Fibroblast of gingiva (primary cell): Measurements from ENCODE around the gene KCNK15.

Experiments used
- DNase-seq: peaks from one replicate; pipeline ENCODE4 v3.0.0-alpha.2; 2011; ENCODE audit warnings: low read depth

Gene KCNK15

DNA sequence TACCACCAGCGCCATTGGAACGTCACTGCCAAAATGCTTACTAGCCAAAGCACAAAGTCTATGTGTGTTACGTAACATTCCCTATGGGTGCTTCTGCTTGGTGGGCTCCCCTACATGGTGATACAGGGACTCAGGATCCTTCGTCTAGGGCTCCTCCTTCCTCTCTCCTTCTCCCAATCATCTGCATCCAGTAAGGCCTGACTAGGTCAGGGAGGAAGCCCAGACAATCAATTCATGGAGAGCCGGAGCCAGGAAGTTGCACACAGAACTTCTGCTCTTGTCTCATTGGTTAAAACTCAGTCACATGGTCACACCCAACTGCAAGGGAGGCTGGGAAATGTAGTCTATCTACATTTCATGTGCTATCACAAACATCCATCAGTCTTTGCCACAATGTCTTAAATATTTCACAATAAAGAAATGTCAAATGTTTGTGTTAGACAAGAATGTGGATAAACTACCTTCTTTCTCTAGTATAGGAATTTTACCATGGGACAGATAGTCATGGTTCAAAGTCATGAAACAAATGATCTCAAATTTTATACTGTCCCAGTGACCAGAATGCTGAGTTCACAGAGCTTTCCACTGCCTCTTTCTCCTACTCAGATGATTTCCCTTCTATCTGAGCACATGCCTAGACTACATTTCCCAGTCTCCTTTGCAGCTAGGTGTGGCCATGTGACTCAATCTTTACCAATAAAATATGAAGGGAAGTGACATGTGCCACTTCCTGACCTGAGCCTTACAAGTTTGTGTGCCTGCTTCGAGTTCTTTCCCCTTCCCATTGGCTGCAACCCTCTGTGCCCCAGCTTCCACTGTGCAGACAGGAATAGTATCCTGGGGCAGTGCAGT lies 9.3 kb upstream of the KCNK15 start:
- DNase-seq, result peak; percentile 83

DNA sequence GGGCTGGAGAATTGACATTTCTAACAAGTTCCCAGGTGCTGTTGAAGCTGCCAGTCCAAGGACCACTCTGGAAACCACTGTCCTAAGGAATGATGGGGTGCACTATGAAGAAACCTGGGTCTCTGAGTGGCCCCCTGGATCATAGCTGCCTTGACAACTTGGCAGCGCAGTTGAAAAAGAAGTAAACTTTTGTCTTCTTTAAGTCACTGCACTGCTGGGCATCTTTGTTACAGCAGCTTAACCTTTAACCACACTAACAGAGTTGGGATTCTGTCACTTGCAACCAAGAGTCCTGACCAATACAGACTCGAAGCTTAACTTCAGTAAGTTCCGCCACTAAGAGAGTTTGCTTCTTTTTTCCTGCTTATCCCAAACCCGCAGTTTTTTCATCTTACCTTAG lies 8.5 kb upstream of the KCNK15 start:
- no peak for DNase-seq

DNA sequence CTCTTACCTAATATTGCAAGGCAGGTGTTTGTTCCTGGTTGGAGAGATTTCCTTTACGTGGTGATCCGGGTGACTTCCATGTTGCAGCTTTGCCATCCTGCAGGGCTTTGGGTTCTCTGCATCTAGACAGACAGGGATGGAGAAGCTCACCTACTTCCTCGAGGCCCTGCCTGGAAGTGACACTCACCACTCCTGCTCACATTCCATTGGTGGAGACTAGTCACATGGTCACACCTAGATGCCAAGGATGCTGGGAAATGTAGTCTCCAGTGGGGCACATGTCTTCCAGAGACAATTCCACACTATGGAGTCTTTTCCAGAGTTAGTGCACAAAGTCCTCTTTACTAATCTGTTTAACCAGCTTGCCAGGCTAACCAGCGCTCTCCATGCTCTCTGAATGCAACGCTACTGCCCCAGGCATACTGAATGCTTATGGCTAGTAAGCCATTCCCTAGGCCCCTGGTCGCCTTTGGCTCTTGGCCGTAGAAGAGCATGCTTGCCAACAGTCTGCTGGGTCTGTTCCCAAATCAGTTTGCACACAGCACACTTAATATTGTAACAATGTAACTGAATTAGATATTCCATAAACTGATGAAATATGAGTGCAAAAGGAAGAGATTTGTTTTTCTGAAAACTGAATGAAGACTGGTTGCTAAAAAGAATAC lies 6.7 kb upstream of the KCNK15 start:
- DNase-seq, result peak; percentile 63

DNA sequence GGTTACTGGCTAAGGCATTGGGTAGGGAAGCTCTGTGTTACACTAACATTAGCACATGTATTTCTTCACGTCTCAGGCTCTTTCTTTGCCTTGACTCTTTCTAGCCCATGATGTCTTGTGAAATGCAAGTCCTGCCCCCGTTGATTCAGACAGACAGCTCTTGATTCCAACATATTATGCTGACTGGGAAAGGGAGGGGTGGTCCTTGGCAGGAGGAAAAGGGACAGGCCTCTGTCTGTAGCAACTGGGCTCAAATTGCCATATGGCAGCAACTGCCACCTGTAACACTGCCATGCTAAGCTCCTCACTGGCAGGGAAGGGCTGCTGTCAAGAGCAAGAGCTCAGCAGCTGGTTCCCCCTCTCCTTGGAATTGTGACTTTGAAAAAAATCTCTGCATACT lies 5.7 kb upstream of the KCNK15 start:
- DNase-seq, result no peak

DNA sequence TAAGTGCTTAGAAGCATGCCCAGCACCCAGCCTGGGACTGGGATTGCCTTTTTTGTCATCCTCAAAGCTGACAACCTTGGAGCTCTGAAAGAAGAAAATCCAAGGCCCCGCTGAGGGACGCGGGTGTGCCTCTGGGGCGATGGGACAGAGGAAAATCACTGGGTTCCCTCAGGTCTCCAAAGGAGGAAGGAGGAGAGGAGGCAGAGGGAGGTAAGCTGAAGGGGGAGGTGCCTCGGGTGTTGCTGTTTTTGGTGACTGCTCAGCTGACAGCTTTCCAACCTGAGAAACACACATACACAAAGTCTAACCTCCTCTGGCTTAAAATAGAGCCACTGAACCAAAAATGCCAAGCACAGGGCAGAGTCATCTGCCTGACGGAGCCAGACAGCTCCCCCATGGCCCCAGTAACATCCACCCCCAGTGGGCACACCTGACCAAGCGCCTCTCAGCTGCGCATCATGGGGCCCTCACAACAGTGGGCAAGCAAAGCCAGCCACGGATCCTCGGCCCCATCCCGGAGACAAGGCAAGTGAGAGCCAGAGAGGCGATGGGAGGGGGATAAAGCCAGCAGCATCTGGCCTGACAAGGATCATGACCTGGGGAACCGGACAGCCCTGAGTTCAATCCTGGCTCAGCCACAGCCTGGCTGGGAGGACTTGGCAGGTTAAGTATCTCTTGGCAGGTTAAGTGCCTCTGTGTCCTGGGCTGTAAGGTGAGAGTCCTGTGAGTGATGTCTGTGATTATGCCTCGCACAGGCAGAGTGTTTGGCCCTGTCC lies 3.2 kb upstream of the KCNK15 start:
- no peak for DNase-seq

DNA sequence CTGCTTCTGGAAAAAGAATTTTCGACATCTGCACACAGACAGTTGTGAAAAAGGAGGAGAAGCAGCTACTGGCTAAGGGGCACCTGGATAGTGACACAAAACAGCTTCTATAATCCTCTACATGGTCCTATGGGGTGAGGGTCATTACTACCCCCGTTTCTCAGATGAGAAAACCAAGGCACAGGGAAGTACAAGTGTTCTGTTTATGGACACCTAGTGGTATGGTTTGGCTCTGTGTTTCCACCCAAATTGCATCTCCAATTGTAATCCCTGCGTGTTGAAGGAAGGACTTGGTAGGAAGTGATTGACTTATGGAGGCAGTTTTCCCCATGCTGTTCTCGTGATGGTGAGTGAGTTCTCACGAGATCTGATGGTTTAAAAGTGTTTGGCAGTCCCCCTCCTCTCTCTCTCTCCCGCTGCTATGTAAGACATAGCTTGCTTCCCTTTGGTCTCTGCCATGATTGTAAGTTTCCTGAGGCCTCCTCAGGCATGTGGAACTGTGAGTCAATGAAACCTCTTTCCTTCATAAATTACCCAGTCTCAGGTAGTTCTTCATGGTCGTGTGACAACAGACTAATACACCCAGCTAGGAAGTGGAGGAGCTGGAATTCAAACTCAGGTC lies 2.5 kb upstream of the KCNK15 start:
- no peak for DNase-seq

DNA sequence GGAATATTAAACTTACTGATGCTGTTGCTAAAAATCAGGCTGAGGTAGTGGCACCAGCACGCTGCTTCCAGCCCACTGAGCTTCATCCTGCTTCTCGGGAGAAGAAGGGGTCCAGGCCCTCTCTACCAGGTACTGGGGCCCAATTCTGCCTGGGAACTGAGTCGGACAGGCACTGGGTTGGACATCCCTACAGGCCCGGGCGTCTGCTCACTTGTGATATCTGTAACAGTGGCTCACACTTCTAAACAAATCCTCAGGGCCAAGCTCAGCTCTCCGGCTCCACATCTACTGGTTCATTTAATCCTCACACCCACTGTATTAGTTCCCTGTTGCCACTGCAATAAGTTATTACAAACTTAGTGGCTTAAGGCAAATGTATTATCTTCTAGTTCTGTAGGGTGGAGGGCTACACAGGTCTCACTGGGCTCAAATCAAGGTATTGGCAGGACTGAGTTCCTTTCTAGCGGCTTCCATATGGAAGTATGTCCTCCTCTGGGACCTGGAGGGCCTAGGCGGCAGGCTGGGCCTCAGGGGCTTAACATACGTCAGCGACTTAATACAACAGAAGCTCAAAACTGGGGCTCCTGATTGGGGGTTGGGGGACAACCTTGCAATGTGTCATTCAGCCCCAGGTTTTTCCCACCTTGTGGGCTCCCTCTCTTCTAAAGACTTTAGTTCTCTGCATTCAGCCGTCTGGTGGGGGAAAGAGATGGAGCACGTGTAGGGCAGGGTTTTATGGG lies 1.6 kb upstream of the KCNK15 start:
- no peak for DNase-seq

DNA sequence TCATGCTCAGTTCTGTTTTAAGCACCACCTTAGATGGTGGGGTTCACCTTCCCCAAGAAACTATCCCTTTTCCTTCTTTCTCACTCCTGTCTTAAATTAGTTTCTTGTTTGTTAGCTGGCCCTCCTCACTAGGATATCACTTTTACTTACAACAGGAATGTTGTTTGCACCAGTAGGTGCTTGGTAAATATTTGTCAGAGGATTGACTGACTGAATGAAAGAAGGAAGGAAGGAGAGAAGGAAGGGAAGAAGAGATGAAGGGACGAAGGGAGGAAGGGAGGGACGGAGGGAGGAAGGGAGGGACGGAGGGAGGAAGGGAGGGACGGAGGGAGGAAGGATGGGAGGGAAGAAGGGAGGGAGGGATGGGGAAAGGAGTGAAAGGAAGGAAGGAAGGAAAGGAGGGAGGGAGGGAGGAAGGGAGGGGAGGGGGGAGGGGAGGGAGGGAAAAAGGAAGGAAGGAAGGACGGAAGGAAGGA lies 505 bp upstream of the KCNK15 start:
- DNase-seq, result no peak

DNA sequence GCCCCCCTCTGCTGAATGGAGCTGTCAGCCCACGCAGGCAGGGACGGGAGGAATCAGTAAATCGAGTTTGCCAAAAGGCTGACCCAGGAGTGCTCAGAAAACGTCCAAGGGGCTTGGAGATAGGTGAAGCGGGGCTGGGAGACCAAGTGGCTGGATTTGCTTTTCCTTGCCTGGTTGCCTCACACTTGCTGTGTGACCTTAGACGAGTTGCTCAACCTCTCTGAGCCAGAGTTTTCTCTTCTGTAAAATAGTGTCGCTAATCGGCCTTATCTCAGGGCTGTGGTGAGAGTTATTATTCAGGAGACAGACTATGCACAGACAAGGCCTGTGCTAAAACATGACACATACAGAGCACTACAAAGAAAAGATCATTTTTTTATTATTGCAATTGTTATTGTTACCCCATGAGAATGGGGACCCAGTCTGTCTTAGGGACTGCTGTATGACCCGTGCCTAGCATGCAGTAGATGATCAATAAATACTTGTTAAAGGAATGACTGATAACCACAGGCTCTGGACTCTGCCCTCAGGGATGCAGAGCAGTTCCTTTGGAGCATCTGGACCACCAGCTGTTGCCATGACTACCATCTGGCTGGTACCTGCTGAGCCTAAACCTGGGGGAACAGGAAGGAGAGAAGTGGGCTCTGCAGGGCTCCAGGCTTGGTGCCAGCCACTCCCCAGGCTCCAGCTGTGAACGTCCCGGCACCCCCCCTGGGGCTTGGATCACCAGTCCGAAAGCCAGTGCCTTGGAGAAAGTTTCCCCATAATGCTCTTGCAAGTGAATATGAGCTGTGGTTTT lies 901 bp downstream of the KCNK15 start:
- DNase-seq, result no peak

DNA sequence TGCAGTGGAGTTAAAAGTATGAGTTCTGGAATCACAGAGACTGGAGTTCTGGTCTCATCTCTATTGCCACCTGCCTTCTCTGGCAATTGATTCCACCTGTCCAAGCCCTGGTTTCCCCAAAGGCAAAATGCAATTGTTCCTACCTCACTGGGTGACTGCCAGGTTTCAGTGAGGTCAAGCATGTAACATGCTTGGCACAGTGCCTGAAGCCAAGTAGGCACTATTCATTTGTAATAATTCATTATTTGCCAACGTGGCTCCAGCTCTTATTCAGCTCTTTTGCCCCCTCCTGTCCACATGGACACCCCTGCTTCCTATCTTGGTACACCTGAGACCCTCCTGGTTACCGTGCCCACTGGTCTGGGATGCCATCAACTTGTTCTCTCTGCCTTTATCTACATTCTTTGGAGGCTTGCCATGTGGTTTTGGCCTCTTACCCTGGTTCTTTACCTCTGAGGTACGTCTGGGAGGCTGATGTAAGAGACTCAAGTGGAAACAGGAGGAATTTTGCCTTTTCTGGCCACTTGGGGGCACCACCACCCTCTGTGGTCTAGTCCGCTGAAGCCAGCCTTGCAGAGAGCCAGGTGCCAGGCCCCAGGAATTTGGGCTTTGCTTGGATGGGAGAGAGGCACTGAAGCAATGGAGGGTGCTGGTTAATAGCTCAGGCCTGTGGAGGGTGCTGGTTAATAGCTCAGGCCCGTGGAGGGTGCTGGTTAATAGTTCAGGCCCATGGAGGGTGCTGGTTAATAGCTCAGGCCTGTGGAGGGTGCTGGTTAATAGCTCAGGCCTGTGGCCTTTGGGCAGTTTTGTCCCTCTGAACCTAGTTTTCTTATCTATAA lies 1.7 kb downstream of the KCNK15 start:
- DNase-seq, result peak; percentile 60

DNA sequence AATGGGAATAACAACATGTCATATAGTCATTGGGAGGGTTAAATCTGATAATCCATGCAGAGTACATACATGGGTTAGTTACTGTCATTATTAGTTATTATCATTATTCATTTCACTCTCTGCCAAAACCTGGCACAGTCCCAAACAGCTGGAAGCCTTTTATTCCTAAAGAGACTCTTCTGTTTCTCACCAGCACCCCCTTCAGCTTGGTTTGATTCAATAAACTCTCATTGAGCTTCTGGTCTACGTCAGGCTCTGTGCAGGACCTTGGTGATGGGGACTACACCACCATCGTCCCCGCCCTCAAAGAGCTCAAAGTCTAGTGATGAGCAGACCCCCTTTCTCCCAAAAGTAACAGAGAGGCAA lies 2.3 kb downstream of the KCNK15 start:
- no peak for DNase-seq

DNA sequence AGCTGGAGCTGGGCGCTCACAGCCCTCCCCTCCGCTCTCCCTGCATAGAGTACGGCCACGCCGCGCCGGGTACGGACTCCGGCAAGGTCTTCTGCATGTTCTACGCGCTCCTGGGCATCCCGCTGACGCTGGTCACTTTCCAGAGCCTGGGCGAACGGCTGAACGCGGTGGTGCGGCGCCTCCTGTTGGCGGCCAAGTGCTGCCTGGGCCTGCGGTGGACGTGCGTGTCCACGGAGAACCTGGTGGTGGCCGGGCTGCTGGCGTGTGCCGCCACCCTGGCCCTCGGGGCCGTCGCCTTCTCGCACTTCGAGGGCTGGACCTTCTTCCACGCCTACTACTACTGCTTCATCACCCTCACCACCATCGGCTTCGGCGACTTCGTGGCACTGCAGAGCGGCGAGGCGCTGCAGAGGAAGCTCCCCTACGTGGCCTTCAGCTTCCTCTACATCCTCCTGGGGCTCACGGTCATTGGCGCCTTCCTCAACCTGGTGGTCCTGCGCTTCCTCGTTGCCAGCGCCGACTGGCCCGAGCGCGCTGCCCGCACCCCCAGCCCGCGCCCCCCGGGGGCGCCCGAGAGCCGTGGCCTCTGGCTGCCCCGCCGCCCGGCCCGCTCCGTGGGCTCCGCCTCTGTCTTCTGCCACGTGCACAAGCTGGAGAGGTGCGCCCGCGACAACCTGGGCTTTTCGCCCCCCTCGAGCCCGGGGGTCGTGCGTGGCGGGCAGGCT lies 4.6 kb downstream of the KCNK15 start:
- no peak for DNase-seq

DNA sequence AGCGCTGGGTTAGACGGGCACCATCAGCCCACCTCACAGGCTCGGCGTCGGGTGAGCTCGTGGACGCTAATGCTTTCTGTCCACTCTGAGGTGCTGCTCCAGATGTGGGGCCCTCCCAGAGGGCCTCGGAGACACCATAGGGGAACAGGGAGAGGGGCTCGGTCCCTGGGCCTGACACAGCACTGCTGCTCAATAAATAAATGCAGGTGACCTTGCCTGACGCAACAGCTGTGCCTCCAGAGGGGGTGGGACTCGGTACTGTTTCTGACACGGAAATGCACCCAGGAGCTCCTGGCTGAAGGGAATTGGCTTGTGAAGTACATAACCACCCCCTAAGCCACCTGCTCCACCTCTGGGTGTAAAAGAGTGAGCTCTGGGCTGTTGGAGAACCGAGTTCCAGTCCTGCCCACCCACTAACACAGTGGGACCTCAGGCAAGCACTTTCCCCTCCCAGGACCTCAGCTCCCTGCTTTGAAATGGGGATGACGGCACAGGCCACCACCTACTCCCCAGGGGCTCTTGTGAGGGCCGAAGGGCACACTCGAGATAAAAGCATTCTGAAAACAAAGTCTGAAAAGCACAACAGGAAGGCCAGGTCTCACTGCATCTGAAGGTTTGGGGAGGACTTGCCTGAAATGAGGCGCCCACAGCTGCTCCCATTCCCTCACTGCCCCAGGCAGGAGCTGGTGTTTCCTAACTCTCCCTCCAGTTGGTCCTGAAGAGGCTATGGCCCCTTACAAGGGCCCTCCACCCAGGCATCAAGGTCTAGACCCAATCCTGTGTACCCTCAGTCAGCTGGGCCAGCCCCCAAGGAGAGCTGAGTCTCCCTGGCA lies 6.7 kb downstream of the KCNK15 start:
- no peak for DNase-seq

DNA sequence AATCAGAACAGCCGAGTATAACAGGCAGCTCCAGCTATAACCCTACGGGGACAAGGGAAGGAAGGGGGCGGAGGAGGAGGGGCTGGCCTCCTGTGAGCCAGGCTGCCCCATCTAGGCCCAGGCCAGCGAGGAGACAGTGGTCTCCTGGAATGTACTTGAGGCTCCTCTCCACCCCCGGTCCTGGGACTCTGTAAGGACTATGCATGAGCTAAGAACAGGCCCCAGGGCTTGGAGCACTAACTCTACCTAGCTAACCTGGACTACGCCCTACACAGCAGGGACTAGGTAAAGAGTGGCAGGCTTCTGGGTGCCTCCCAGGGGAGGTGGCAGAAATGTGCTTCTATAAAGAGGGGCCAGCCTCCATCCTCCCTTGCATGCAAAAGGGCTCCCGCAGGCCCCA lies 8.9 kb downstream of the KCNK15 start:
- DNase-seq, result no peak

DNA sequence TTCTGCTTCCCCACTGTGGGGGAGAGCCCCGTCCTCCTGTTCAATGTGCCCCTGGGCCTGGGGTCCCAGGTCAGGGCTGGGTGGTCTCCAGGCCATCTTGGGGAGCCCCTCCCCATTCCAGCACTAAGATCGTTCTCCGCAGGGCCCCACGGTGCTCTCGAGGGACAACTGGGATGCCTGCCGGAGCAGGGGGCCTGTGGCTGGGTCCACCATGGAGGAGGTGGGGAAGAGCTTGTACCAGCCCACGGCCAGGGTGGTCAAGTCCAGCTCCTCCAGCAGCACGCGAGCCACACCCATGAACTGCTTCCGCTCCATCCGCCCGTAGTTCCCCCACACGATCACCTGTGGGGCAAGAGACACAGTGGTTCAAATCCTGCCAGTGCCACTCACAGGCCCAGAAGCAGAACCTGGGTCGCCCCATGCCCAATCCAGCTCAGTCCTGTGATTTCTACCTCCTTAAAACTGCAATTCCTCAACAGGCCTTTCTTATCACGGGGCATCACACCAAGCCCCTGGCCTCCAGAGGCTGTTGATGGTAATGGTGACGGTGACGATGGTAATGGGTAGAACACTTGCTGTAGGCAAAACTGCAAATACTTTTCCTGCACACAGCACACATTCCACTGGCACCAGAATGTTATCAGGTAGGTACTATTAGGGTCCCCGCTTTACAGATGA lies 10.5 kb downstream of the KCNK15 start:
- DNase-seq, result no peak

DNA sequence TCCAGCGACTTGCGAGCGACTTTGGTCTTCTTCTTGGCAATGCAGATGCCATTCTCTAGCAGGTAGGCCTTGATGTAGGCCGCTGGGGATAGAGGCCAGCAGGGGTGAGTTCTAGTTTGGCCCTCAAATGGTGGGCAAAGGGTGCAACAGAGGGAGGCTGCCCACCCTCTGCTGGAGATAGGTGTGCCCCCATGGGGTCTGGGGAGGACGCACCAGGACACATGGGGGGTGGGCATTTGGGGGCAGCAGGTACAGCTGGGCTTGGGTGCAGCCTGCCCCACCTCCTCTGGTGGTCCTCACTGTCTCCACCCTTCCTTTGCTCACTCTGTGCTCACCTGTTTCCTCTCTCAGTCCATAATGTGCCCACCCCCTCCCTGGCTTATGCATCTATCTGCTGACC lies 11.3 kb downstream of the KCNK15 start:
- no peak for DNase-seq

DNA sequence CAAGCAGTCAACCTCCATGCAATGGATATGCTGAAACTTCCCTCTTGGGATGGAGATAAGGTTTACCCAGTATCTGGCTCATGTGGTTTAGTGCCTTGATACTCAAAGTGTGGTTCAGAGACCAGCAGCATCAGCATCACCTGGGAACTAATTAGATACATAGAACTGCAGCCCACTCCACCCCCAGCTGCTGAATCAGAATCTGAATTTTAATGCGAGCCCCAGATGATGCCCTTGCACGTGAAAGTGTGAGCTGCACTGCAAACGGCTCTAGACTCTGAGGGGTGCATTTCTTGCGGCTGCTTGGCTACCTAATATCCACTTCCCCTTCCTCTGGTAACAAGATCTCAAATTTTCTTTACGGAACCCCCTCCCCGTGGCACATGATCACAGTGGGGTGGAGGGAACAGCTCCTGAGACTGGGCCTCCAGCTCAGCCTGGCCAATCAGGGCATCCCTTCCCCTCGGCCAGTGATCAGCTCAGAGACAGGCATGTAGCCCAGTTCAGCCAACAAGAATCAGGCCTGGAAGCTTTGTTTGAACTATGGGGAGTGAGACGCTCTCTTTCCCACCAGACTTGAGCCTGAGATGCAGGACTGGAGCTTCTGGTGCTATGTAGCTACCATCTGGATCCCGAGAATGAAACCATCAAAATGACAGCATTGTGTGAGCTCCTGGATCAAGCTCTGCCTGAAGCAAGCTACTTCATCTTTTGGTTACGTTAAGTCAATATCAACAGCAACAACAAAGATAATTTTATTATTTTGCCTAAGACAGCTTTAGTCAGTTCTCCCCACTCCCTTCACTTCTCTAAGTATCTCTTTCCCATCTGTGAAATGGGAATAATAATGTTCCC lies 12.8 kb downstream of the KCNK15 start:
- DNase-seq, result no peak
